H1 (cell line): ENCODE data around the gene PCDHA7. TPM values are rescaled to one million over a fixed set of nuclear protein-coding genes. Genes with fewer than 3 reads are reported as not detected.

ENCODE experiments used
- CTCF ChIA-PET: fragments of 300-600 bp; sonication (Branson Sonifier 250); formaldehyde crosslinking; loops from one replicate; lab custom pipeline; 2021; ENCODE audit not compliant: partially characterized antibody; lab: Charles Lee
- POLR2A ChIA-PET: fragments of 300-600 bp; sonication (Branson Sonifier 250); formaldehyde crosslinking; loops from one replicate; lab custom pipeline; 2021; ENCODE audit warnings: inconsistent platforms; ENCODE audit not compliant: partially characterized antibody; lab: Charles Lee
- DNase-seq, 2 experiments: peaks; one replicate each; pipeline versions ENCODE4 v3.0.0 to v3.0.0-alpha.2; 2010 to 2022; ENCODE audit warnings: low spot score in 2 of 2, low read depth in 1 of 2, mixed read lengths in 1 of 2
- FAIRE-seq: peaks from 2 replicates; lab custom pipeline; 2011; peaks lifted over from hg19 to GRCh38; lab: Jason Lieb, UNC
- H2AFZ ChIP-seq: 2 replicates; pipeline ENCODE4 v1.8.1; 2012; ENCODE audit warnings: low read length, inconsistent platforms
- H2AK5ac ChIP-seq: 2 replicates; pipeline ENCODE4 v1.6.1; 2013; ENCODE audit warnings: low read depth, low read length
- H2BK120ac ChIP-seq: replicated peaks from 2 replicates; pipeline ENCODE3; 2013; ENCODE audit warnings: low read depth, low read length, inconsistent platforms
- H2BK12ac ChIP-seq: 2 replicates; pipeline ENCODE4 v1.6.1; 2013; ENCODE audit warnings: low read depth, low read length
- H2BK15ac ChIP-seq: 2 replicates; pipeline ENCODE4 v1.6.1; 2013; ENCODE audit warnings: low read length
- H2BK20ac ChIP-seq: 2 replicates; pipeline ENCODE4 v1.6.1; 2013; ENCODE audit warnings: low read length
- H2BK5ac ChIP-seq: 2 replicates; pipeline ENCODE4 v1.6.1; 2013; ENCODE audit warnings: low read depth, low read length
- H3K14ac ChIP-seq: 2 replicates; pipeline ENCODE4 v1.6.1; 2013; ENCODE audit warnings: inconsistent platforms; ENCODE audit not compliant: insufficient read length
- H3K18ac ChIP-seq: 2 replicates; pipeline ENCODE4 v1.6.1; 2013; ENCODE audit warnings: low read length; ENCODE audit errors: extremely low read depth
- H3K23ac ChIP-seq: 2 replicates; pipeline ENCODE4 v1.6.1; 2013; ENCODE audit warnings: inconsistent platforms; ENCODE audit not compliant: insufficient read length
- H3K23me2 ChIP-seq: 2 replicates; pipeline ENCODE4 v1.6.1; 2013; ENCODE audit warnings: low read depth, low read length
- H3K27ac ChIP-seq: 2 replicates; pipeline ENCODE4 v1.6.1; 2011; ENCODE audit warnings: low read depth, low read length, inconsistent platforms
- H3K27me3 ChIP-seq, 4 experiments: replicated peaks in 1 of 4; 1 replicate in 1 of 4; 2 replicates in 3 of 4; pipeline versions ENCODE4 v1.6.1 to v1.8.1; 2011 to 2013; ENCODE audit warnings: low read length in 3 of 4, mild to moderate bottlenecking in 3 of 4, inconsistent platforms in 2 of 4, mixed read lengths in 2 of 4, moderate library complexity in 1 of 4; ENCODE audit not compliant: control insufficient read depth in 3 of 4, insufficient read depth in 3 of 4; ENCODE audit errors: extremely low read depth in 1 of 4
- H3K36me3 ChIP-seq, 4 experiments: 2 replicates each; pipeline versions ENCODE4 v1.6.1 to v1.8.1; 2011 to 2013; ENCODE audit warnings: mild to moderate bottlenecking in 4 of 4, low read length in 3 of 4, moderate library complexity in 2 of 4, control low read depth in 1 of 4, inconsistent platforms in 1 of 4; ENCODE audit not compliant: insufficient read depth in 4 of 4, control insufficient read depth in 2 of 4
- H3K4ac ChIP-seq: replicated peaks from 2 replicates; pipeline ENCODE3; 2013; ENCODE audit warnings: low read length, low read depth, mixed read lengths, inconsistent platforms; ENCODE audit not compliant: insufficient read length
- H3K4me1 ChIP-seq, 4 experiments: replicated peaks in 1 of 4; 1 replicate in 1 of 4; 2 replicates in 3 of 4; pipeline versions ENCODE4 v1.6.1 to v1.8.1; 2011 to 2013; ENCODE audit warnings: low read length in 3 of 4, inconsistent platforms in 2 of 4, mixed read lengths in 1 of 4; ENCODE audit not compliant: insufficient read depth in 4 of 4, control insufficient read depth in 3 of 4
- H3K4me2 ChIP-seq, 2 experiments: 2 replicates each; pipeline versions ENCODE4 v1.6.1 to v1.8.1; 2011 to 2013; ENCODE audit warnings: low read depth in 2 of 2, low read length in 2 of 2, control low read depth in 1 of 2, inconsistent platforms in 1 of 2, mild to moderate bottlenecking in 1 of 2; ENCODE audit not compliant: insufficient read depth in 1 of 2
- H3K4me3 ChIP-seq, 4 experiments: fragments of 200-600, 300-600 bp in 1 of 4; sonication (generic), shearing (Covaris generic), sonication (Bioruptor Twin) in 1 of 4; 2 replicates each; pipeline versions ENCODE4 v1.5.1 to v1.8.1; 2011 to 2016; ENCODE audit warnings: low read length in 4 of 4, low read depth in 3 of 4, control low read depth in 2 of 4, inconsistent platforms in 2 of 4, mild to moderate bottlenecking in 2 of 4, mixed read lengths in 1 of 4, moderate library complexity in 1 of 4; ENCODE audit not compliant: insufficient read depth in 2 of 4; ENCODE audit errors: extremely low read depth in 1 of 4
- H3K56ac ChIP-seq: replicated peaks from 2 replicates; pipeline ENCODE3; 2013; ENCODE audit warnings: low read depth, mild to moderate bottlenecking, mixed read lengths, low read length, inconsistent platforms; ENCODE audit not compliant: insufficient read length
- H3K79me1 ChIP-seq: 2 replicates; pipeline ENCODE4 v1.6.1; 2013; ENCODE audit warnings: low read depth, low read length, control low read depth
- H3K79me2 ChIP-seq, 2 experiments: 2 replicates each; pipeline versions ENCODE4 v1.6.1 to v1.8.1; 2012 to 2013; ENCODE audit warnings: low read length in 2 of 2, mild to moderate bottlenecking in 2 of 2, inconsistent platforms in 1 of 2; ENCODE audit not compliant: insufficient read depth in 2 of 2, control insufficient read depth in 1 of 2
- H3K9ac ChIP-seq, 4 experiments: replicated peaks in 1 of 4; 1 replicate in 1 of 4; 2 replicates in 3 of 4; pipeline versions ENCODE4 v1.6.1 to v1.8.1; 2011 to 2013; ENCODE audit warnings: low read depth in 3 of 4, low read length in 3 of 4, control low read depth in 2 of 4, mild to moderate bottlenecking in 2 of 4, moderate library complexity in 2 of 4, inconsistent platforms in 1 of 4; ENCODE audit errors: extremely low read depth in 1 of 4
- H3K9me3 ChIP-seq, 2 experiments: 2 replicates each; pipeline versions ENCODE4 v1.6.1 to v1.8.1; 2012 to 2013; ENCODE audit warnings: mild to moderate bottlenecking in 2 of 2, moderate library complexity in 2 of 2, control low read depth in 1 of 2, inconsistent platforms in 1 of 2, low read depth in 1 of 2, low read length in 1 of 2, mixed read lengths in 1 of 2; ENCODE audit not compliant: insufficient read depth in 2 of 2
- H4K20me1 ChIP-seq, 2 experiments: replicated peaks in 1 of 2; 2 replicates each; pipeline versions ENCODE3 to v1.8.1; 2011 to 2013; ENCODE audit warnings: inconsistent platforms in 2 of 2, low read length in 2 of 2, mild to moderate bottlenecking in 1 of 2; ENCODE audit not compliant: insufficient read depth in 2 of 2, control insufficient read depth in 1 of 2
- H4K5ac ChIP-seq: 2 replicates; pipeline ENCODE4 v1.6.1; 2013; ENCODE audit warnings: low read length, low read depth, mixed read lengths, inconsistent platforms; ENCODE audit not compliant: insufficient read length
- H4K8ac ChIP-seq: 2 replicates; pipeline ENCODE4 v1.8.0; 2013; ENCODE audit warnings: mild to moderate bottlenecking, moderate library complexity, low read length, inconsistent platforms; ENCODE audit not compliant: insufficient read depth; ENCODE audit errors: extremely low read depth
- H4K91ac ChIP-seq: replicated peaks from 2 replicates; pipeline ENCODE3; 2013; ENCODE audit warnings: low read length, mixed read lengths, inconsistent platforms; ENCODE audit not compliant: insufficient read length
- ATF2 ChIP-seq: IDR thresholded peaks from 2 replicates; pipeline ENCODE4 v1.6.1; 2012; ENCODE audit warnings: low read length, inconsistent platforms
- GABPA ChIP-seq: IDR thresholded peaks from 2 replicates; pipeline ENCODE4 v1.6.1; 2011; ENCODE audit warnings: mild to moderate bottlenecking, low read length, moderate library complexity, borderline replicate concordance; ENCODE audit not compliant: insufficient read depth
- HDAC2 ChIP-seq, 2 experiments: fragments of 300-600 bp in 1 of 2; sonication (generic) in 1 of 2; IDR thresholded peaks; 2 replicates each; pipeline ENCODE4 v1.6.1; 2011 to 2012; ENCODE audit warnings: low read depth in 2 of 2, low read length in 2 of 2, mild to moderate bottlenecking in 2 of 2, moderate library complexity in 2 of 2, borderline replicate concordance in 1 of 2, inconsistent platforms in 1 of 2
- JUN ChIP-seq: IDR thresholded peaks from 2 replicates; pipeline ENCODE4 v1.6.1; 2011; ENCODE audit warnings: low read depth, mild to moderate bottlenecking, improper control_type of control experiment, low read length
- JUND ChIP-seq: IDR thresholded peaks from 2 replicates; pipeline ENCODE4 v1.6.1; 2011; ENCODE audit warnings: mild to moderate bottlenecking, improper control_type of control experiment, low read length
- KDM4A ChIP-seq: IDR thresholded peaks from one replicate; pipeline ENCODE4 v1.7.1; 2012; ENCODE audit warnings: low read depth, mild to moderate bottlenecking, moderate library complexity, low read length, inconsistent platforms; ENCODE audit not compliant: severe bottlenecking
- RNF2 ChIP-seq: fragments of 200-900, 300-1000 bp; sonication (generic); IDR thresholded peaks from 2 replicates; pipeline ENCODE4 v1.7.1; 2016; ENCODE audit warnings: borderline replicate concordance, low read depth, mild to moderate bottlenecking, antibody characterized with exemption, low read length; ENCODE audit not compliant: poor library complexity, severe bottlenecking; ENCODE audit errors: missing control alignments
- SRF ChIP-seq: IDR thresholded peaks from 2 replicates; pipeline ENCODE4 v1.6.1; 2011; ENCODE audit warnings: mild to moderate bottlenecking, low read depth, low read length, moderate library complexity
- ZNF274 ChIP-seq: IDR thresholded peaks from 2 replicates; pipeline ENCODE4 v1.7.0; 2012; ENCODE audit warnings: low read length, borderline replicate concordance; ENCODE audit errors: extremely low read depth
- WGBS, 2 experiments: shearing (Covaris generic) in 1 of 2; methylation state at CpG; one replicate each; pipeline versions ENCODE4 v1.1.6 to v1.1.7; 2013 to 2015; ENCODE audit warnings: low lambda C conversion rate in 2 of 2, mixed read lengths in 2 of 2, inconsistent platforms in 1 of 2, low coverage in 1 of 2, missing lambda C conversion rate in 1 of 2; ENCODE audit not compliant: insufficient replicate concordance in 2 of 2, insufficient coverage in 1 of 2, insufficient read length in 1 of 2; ENCODE audit errors: extremely low coverage in 1 of 2, missing lambda C conversion rate in 1 of 2; 5-methylcytosine and 5-hydroxymethylcytosine counted together
- polyA plus RNA-seq, 7 experiments: library from polyadenylated mRNA; depleted of rRNA in 3 of 7; stranded (reverse) in 5 of 7; unstranded in 2 of 7; fragments of >200 nt in 5 of 7; fragments of 200-250 nt in 2 of 7; gene quantifications; 1 replicate in 5 of 7; 2 replicates in 1 of 7; 4 replicates in 1 of 7; pipeline versions ENCODE4 v1.2.1 to v1.2.3, GENCODE V29; 2011 to 2013; ENCODE audit warnings: missing spikeins in 2 of 7, mixed read lengths in 2 of 7
- total RNA-seq: library from RNA; stranded (reverse); fragmentation: NEBNext Ultra II Directional; extraction: Animal tissue kit (Norgen Biotek cat#: 25700); gene quantifications from 2 replicates; pipeline ENCODE4 v1.2.1, GENCODE V29; 2021

PCDHA7 gene
- total and polyA plus RNA-seq, 2 of the 8 experiments (the other 6 are each of a cell fraction or from before 2014, with no cell fraction given): 0.86 to 1.6 TPM

GRCh38 chr5:140862441-140863295 lies 28.6 kb downstream of the PCDHA7 start:
- no peak overlapping the region for H3K23ac ChIP-seq
- H3K9me3 ChIP-seq: peaks cover 11 to 20% of the 10 kb centered on the region in 2 experiments; a peak in 3 of 4 replicates
- TF ChIP-seq KDM4A (no peak), JUN (no peak), SRF (no peak), ZNF274 (no peak), HDAC2 (IDR thresholded peaks at IDR 0.05; ENCODE audit: borderline replicate concordance in 1 of 2, low read depth in 2 of 2, low read length in 2 of 2) (no peak), RNF2 (no peak), GABPA (no peak), ATF2 (no peak), JUND (no peak)

More at GRCh38 chr5:140862441-140863295, 28.6 kb downstream of the PCDHA7 start:
- H4K8ac ChIP-seq: no peak overlapping the region; the same call in 1 of the 2 replicates
- ChIA-PET POLR2A (interaction anchor here (1.4 kb wide), 1 partner anchor 188 kb away, joined by 4 read pairs; the partner anchor contains the start of gene PCDHB1), CTCF (interaction anchor here (0.6 to 8.1 kb wide), 15 partner anchors 8 to 448 kb away, joined by 3 to 122 read pairs (median 5); partner anchors contain the start of genes PCDHA12, PCDHA13, PCDHA4 and PCDHA7)
- FAIRE-seq (no peak), DNase-seq (no peak)
- no peak overlapping the region for H3K4me2 ChIP-seq
- no peak overlapping the region for H3K18ac ChIP-seq
- H3K14ac ChIP-seq: no peak overlapping the region
- H3K4me1 ChIP-seq: no peaks in the 10 kb centered on the region
- H4K5ac ChIP-seq: no peak overlapping the region
- no peak overlapping the region for H3K56ac ChIP-seq
- H3K27me3 ChIP-seq: no peaks in the 10 kb centered on the region
- no peak overlapping the region for H2BK5ac ChIP-seq
- H3K4me3 ChIP-seq: no peak overlapping the region
- 97% methylated on average over 73 of the region's 76 CpGs; no CpG with 5 or more reads in 1 of the 2 experiments for WGBS, 2 experiments
- no peak overlapping the region for H2BK120ac ChIP-seq
- no peaks in the 10 kb centered on the region; a peak in 1 of 4 replicates for H3K79me2 ChIP-seq
- H4K20me1 ChIP-seq: no peaks in the 10 kb centered on the region
- no peak overlapping the region for H2BK15ac ChIP-seq
- H3K23me2 ChIP-seq: no peaks in the 10 kb centered on the region
- H2AK5ac ChIP-seq: no peak overlapping the region
- no peak overlapping the region for H2BK20ac ChIP-seq
- H3K9ac ChIP-seq: no peak overlapping the region
- no peak overlapping the region for H2AFZ ChIP-seq
- H3K36me3 ChIP-seq: peaks cover 0 to 13% (median 3%) of the 10 kb centered on the region in 4 experiments; a peak in 4 of 8 replicates
- H3K27ac ChIP-seq: no peak overlapping the region
- no peaks in the 10 kb centered on the region for H3K79me1 ChIP-seq
- no peak overlapping the region for H2BK12ac ChIP-seq
- H4K91ac ChIP-seq: no peak overlapping the region
- no peak overlapping the region for H3K4ac ChIP-seq
